ENCODE results near the gene SLC25A6.
"Not testable (repeated sequence)": the region's sequence is repeated elsewhere in the genome, so short reads cannot be mapped to it uniquely, and the experiment has no call there.

SLC25A6 gene

GRCh38 chrX:1354036-1355019, 37.6 kb downstream of the SLC25A6 start:
- no peak for DNase-seq (ENCODE audit: low read depth in 2 of 2)

GRCh38 chrX:1351981-1352714, 39.8 kb downstream of the SLC25A6 start:
- DNase-seq (ENCODE audit: low read depth in 2 of 2), result no peak

- DNase-seq (ENCODE audit: low read depth in 2 of 2), result not testable (repeated sequence)
Observed at GRCh38 chrX:1349606-1350005, 42.3 kb downstream of the SLC25A6 start.

- no peak for DNase-seq (ENCODE audit: low read depth in 2 of 2)
Observed at GRCh38 chrX:1341545-1342184, 50.2 kb downstream of the SLC25A6 start.

- no peak for DNase-seq (ENCODE audit: low read depth in 2 of 2)
Observed at GRCh38 chrX:1336948-1337779, 54.7 kb downstream of the SLC25A6 start.

- DNase-seq (ENCODE audit: low read depth in 2 of 2), result no peak
Observed at GRCh38 chrX:1336331-1336943, 55.5 kb downstream of the SLC25A6 start, which contains the start of gene IL3RA. TSS of gene IL3RA (plus strand) at chrX:1336785. CDS start at chrX:1341766, 4,981 bp downstream.

Measured in stimulated activated CD8-positive, alpha-beta memory T cell treated with anti-CD3 and anti-CD28 coated beads, Interleukin-7, amount 100 ng/mL, for 1 hour (primary cell).